ENCODE data around the gene ATP6V0C.

The ATP6V0C gene

GRCh38 chr16:2508722-2509400, 4.9 kb upstream of the ATP6V0C start:
- H3K27ac Mint-ChIP-seq, result no peak overlapping the region

GRCh38 chr16:2511128-2511800, 2.5 kb upstream of the ATP6V0C start:
- H3K36me3 Mint-ChIP-seq, result peaks cover 31% of the 10 kb centered on the region
- peaks cover 40% of the 10 kb centered on the region for H3K4me1 Mint-ChIP-seq
- H3K9me3 Mint-ChIP-seq, result no peaks in the 10 kb centered on the region

More at GRCh38 chr16:2508722-2509400, 4.9 kb upstream of the ATP6V0C start:
- DNase-seq (ENCODE audit: low spot score in 2 of 2), result no peak
- no peak for ATAC-seq
- Mint-ChIP-seq H3K4me1 (peaks cover 23% of the 10 kb centered on the region), H3K36me3 (peaks cover 11% of the 10 kb centered on the region), H3K4me3 (no peak overlapping the region), H3K9me3 (no peaks in the 10 kb centered on the region)

GRCh38 chr16:2511996-2512734, 1.6 kb upstream of the ATP6V0C start:
- peaks cover 40% of the 10 kb centered on the region for H3K36me3 Mint-ChIP-seq
- peaks cover 49% of the 10 kb centered on the region for H3K4me1 Mint-ChIP-seq
- H3K4me3 Mint-ChIP-seq, result peak overlapping the region; percentile 85
- peak overlapping the region; percentile 95 for H3K27ac Mint-ChIP-seq
- DNase-seq (ENCODE audit: low spot score in 2 of 2) (no peak), ATAC-seq (no peak)
- no peaks in the 10 kb centered on the region for H3K9me3 Mint-ChIP-seq

More at GRCh38 chr16:2511128-2511800, 2.5 kb upstream of the ATP6V0C start:
- ATAC-seq, result no peak
- no peak for DNase-seq (ENCODE audit: low spot score in 2 of 2)
- H3K4me3 Mint-ChIP-seq, result no peak overlapping the region
- no peak overlapping the region for H3K27ac Mint-ChIP-seq

DNA sequence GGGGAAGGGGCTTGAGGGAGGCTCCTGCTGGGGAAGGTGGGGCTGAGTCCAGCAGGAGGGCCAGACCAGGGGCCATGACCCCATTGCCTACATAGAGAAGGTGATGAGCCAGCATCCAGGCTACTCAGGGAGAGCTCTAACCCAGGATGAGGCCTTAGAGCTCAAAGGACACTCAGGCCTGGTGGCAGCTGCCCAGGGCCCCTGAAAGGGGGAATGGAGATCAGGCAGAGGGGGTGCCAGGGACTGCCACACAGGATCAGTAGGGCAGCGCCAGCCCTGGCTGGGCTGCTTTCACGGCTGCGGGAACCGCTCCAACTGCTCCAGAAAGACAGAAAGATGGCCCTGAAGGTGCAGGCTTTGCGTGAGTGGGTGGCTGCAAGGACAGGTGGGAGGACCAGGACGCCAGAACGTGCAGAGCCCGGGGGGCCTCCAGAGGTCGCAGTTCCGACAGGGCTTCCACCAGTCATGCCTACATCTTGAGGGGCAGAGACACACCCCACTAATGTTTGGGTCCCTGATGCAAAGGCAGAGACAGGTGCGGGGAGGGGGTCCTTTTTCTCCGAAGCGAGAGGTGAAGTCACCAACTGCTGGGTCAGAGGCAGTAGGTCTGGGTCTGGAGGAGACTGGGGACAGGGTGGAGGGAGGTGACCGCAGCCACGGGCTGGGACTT, 882 bp upstream of the ATP6V0C start:
- DNase-seq (ENCODE audit: low spot score in 2 of 2) (no peak), ATAC-seq (no peak)
- H3K4me3 Mint-ChIP-seq, result peak overlapping the region; percentile 85
- peaks cover 56% of the 10 kb centered on the region for H3K4me1 Mint-ChIP-seq
- H3K27ac Mint-ChIP-seq, result peak overlapping the region; percentile 95
- peaks cover 47% of the 10 kb centered on the region for H3K36me3 Mint-ChIP-seq
- no peaks in the 10 kb centered on the region for H3K9me3 Mint-ChIP-seq

GRCh38 chr16:2514333-2515179, 804 bp downstream of the ATP6V0C start:
- Mint-ChIP-seq H3K4me3 (peak overlapping the region; percentile 85), H3K9me3 (no peaks in the 10 kb centered on the region), H3K27ac (peak overlapping the region; percentile 95), H3K4me1 (peaks cover 73% of the 10 kb centered on the region), H3K36me3 (peaks cover 63% of the 10 kb centered on the region)
- DNase-seq (ENCODE audit: low spot score in 2 of 2), result no peak
- peak; percentile 1 for ATAC-seq

DNA sequence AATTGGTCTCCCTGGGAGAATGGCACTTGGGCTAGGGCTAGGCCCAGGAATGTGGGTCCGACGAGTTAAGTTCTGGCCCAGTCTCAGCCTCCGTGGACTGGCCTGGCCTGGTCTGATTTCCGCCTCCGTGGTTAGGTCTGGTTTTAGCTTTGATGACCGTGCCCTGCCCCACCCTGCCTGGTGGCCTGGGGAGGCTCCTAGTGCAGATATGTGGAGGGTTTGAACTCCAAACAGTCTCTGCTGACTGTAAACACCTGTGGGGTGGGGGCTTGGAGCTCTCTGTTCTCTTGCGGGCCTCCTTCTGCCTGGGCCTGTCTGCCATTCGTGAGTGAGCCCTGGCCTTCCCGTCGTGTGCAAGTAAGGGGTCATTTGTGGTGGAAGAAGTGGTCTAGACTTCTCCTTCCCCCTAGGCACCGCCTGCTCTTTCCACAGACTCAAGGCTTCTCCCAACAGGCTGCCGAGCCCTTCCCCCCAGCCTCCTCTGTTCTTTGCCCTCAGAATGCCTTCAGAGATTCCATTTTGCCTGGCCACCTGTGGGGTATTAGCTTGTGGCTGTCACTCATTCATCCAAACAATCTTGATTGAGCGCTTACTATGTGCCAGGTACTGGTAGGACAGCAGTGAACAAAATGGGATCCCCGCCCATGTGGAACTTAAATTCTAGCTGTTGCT, 1.6 kb downstream of the ATP6V0C start:
- H3K4me3 Mint-ChIP-seq, result peak overlapping the region; percentile 85
- H3K9me3 Mint-ChIP-seq, result no peaks in the 10 kb centered on the region
- ATAC-seq, result no peak
- peaks cover 74% of the 10 kb centered on the region for H3K4me1 Mint-ChIP-seq
- peak overlapping the region; percentile 95 for H3K27ac Mint-ChIP-seq
- peaks cover 71% of the 10 kb centered on the region for H3K36me3 Mint-ChIP-seq
- DNase-seq (ENCODE audit: low spot score in 2 of 2), result no peak

GRCh38 chr16:2516391-2517240, 2.9 kb downstream of the ATP6V0C start:
- peak overlapping the region; percentile 95 for H3K27ac Mint-ChIP-seq
- peaks cover 84% of the 10 kb centered on the region for H3K36me3 Mint-ChIP-seq
- DNase-seq (ENCODE audit: low spot score in 2 of 2), result no peak
- H3K4me1 Mint-ChIP-seq, result peaks cover 80% of the 10 kb centered on the region
- peak overlapping the region; percentile 85 for H3K4me3 Mint-ChIP-seq
- no peaks in the 10 kb centered on the region for H3K9me3 Mint-ChIP-seq
- no peak for ATAC-seq

DNA sequence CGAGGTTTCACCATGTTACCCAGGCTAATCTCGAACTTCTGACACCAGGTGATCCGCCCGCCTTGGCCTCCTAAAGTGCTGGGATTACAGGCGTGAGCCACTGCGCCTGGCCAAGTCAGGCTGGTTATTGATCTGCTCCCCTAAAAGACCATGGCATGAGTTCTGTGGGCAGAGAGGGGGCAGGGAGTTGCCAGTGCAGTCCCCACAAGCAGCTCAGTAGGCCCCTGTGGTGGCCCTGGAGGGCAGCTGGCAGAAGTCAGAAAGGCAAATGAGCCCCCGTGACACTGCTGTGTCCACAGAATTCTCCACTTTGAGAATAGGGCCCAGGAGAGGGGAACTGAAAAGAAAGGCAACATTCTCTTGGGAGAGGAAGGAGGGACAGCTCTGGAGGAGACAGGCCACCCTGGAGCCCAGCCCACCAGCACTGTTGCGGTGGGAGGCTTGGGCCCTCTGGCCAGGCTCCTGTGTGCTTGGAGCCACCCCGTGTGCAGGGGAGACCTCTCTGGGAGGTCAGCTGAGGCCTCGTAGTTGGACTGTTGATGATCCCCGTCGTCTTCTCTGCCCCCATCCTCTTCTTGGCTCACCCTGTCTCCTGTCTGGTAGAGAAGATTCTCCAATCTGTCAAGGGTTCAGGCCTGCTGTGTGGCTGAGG, 4.3 kb downstream of the ATP6V0C start:
- DNase-seq (ENCODE audit: low spot score in 2 of 2) (no peak), ATAC-seq (no peak)
- H3K36me3 Mint-ChIP-seq, result peaks cover 84% of the 10 kb centered on the region
- H3K9me3 Mint-ChIP-seq, result no peaks in the 10 kb centered on the region
- H3K27ac Mint-ChIP-seq, result peak overlapping the region; percentile 95
- H3K4me3 Mint-ChIP-seq, result no peak overlapping the region
- peaks cover 67% of the 10 kb centered on the region for H3K4me1 Mint-ChIP-seq

DNA sequence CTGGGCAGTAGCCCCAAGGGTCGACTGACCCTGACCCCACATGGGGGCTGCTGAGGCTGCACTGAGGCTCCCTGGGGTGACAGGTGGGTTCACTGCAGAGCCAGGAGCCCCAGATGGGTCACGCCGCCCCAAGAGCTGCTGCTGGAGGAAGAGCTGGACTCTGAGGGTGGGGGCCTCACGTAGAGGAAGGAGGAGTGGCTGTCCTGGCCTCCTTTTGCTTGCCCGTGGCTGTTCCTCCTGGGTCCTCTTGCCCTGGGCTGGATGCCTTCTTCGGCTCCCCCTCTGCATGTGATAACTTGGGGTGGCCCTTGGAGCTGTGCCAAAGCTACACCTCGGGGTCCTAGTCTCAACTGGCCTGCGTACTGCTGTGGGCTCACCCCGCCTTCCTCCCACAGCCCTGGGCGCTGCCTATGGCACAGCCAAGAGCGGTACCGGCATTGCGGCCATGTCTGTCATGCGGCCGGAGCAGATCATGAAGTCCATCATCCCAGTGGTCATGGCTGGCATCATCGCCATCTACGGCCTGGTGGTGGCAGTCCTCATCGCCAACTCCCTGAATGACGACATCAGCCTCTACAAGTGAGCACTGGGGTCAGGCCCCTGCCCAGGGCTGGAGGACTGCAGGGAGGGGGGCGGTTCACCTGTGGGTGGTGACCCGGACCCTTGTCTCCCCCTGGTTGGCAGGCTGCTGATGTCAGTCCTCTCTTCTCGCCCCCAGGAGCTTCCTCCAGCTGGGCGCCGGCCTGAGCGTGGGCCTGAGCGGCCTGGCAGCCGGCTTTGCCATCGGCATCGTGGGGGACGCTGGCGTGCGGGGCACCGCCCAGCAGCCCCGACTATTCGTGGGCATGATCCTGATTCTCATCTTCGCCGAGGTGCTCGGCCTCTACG, 5.3 kb downstream of the ATP6V0C start:
- ATAC-seq (no peak), DNase-seq (ENCODE audit: low spot score in 2 of 2) (no peak)
- peak overlapping the region; percentile 79 for H3K4me3 Mint-ChIP-seq
- no peaks in the 10 kb centered on the region for H3K9me3 Mint-ChIP-seq
- H3K4me1 Mint-ChIP-seq, result peaks cover 70% of the 10 kb centered on the region
- peaks cover 91% of the 10 kb centered on the region for H3K36me3 Mint-ChIP-seq
- H3K27ac Mint-ChIP-seq, result peak overlapping the region; percentile 95

DNA sequence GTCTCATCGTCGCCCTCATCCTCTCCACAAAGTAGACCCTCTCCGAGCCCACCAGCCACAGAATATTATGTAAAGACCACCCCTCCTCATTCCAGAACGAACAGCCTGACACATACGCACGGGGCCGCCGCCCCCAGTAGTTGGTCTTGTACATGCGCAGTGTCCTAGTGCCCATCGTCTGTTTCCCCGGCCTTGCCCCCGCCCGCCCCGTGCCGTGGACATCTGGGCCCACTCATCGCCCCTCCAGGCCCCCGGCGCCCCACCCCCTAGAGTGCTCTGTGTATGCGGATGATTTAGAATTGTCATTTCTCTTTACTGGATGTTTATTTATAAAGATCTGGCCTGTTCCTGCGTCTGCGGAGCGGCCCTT, 5.9 kb downstream of the ATP6V0C start:
- no peak for ATAC-seq
- Mint-ChIP-seq H3K4me3 (peak overlapping the region; percentile 79), H3K4me1 (peaks cover 75% of the 10 kb centered on the region), H3K9me3 (no peaks in the 10 kb centered on the region), H3K27ac (peak overlapping the region; percentile 95), H3K36me3 (peaks cover 94% of the 10 kb centered on the region)
- no peak for DNase-seq (ENCODE audit: low spot score in 2 of 2)

- Mint-ChIP-seq H3K9me3 (no peaks in the 10 kb centered on the region), H3K4me1 (peaks cover 69% of the 10 kb centered on the region), H3K27ac (peak within 1 kb of the TSS; percentile 95), H3K4me3 (peak within 1 kb of the TSS; percentile 79), H3K36me3 (peaks cover 94% of the 10 kb centered on the region)
- DNase-seq (ENCODE audit: low spot score in 2 of 2) (peak; percentile 78 to 90), ATAC-seq (peak; percentile 81)
Observed at GRCh38 chr16:2520097-2520783, 6.5 kb downstream of the ATP6V0C start, which contains the start of gene AMDHD2. AMDHD2 (plus strand) TSS chr16:2520371; CDS start chr16:2520459, 88 bp downstream.

Measured in stimulated activated effector memory CD8-positive, alpha-beta T cell treated with anti-CD3 and anti-CD28 coated beads, Interleukin-12 subunit alpha, Interleukin-12 subunit beta, amount 100 ng/mL, for 72 hours (primary cell).